SH-SY5Y (cell line): ENCODE measurements around the gene CMPK2.

Experiments
- GATA2 ChIP-seq: IDR thresholded peaks from 2 replicates; pipeline ENCODE4 v1.6.1; 2011; ENCODE audit warnings: mild to moderate bottlenecking, low read depth, low read length
- GATA3 ChIP-seq: IDR thresholded peaks from 2 replicates; pipeline ENCODE4 v1.6.1; 2011; ENCODE audit warnings: low read depth, mild to moderate bottlenecking, low read length, moderate library complexity

GRCh38 chr2:6905668-6906067 is 40.0 kb upstream of the CMPK2 start:
- TF ChIP-seq GATA3 = no peak
- no peak for TF ChIP-seq GATA2
